Smooth muscle cell (in vitro differentiated cells): ENCODE measurements around the gene TRABD. TPM values are rescaled to one million over a fixed set of nuclear protein-coding genes. Genes with fewer than 3 reads are reported as not detected.

Source experiments
- DNase-seq: peaks from one replicate; lab custom pipeline; 2025; ENCODE audit not compliant: unreplicated experiment; lab: John Stamatoyannopoulos, UW
- H2AFZ ChIP-seq: fragments of 200-600 bp; sonication (generic); 2 replicates; pipeline ENCODE4 v1.6.0; 2016; ENCODE audit warnings: antibody characterized with exemption, low read depth, mild to moderate bottlenecking
- H3F3A ChIP-seq: fragments of 200-600 bp; sonication (generic); 2 replicates; pipeline ENCODE4 v1.6.0; 2017; ENCODE audit warnings: antibody characterized with exemption, low read depth
- H3K27ac ChIP-seq: fragments of 200-600 bp; sonication (generic); 2 replicates; pipeline ENCODE4 v1.5.1; 2016; ENCODE audit warnings: low read depth, mild to moderate bottlenecking
- H3K27me3 ChIP-seq: fragments of 200-600 bp; sonication (generic); 2 replicates; pipeline ENCODE4 v1.6.1; 2016; ENCODE audit warnings: low read depth, mild to moderate bottlenecking
- H3K36me3 ChIP-seq: fragments of 200-600 bp; sonication (generic); 2 replicates; pipeline ENCODE4 v1.5.1; 2016; ENCODE audit warnings: low read depth
- H3K4me1 ChIP-seq: fragments of 200-600 bp; sonication (generic); 2 replicates; pipeline ENCODE4 v1.5.1; 2016; ENCODE audit warnings: low read depth
- H3K4me2 ChIP-seq: fragments of 200-600 bp; sonication (generic); 2 replicates; pipeline ENCODE4 v1.6.0; 2016; ENCODE audit warnings: mild to moderate bottlenecking
- H3K4me3 ChIP-seq: fragments of 200-600 bp; sonication (generic); 2 replicates; pipeline ENCODE4 v1.5.1; 2016; ENCODE audit warnings: mild to moderate bottlenecking
- H3K79me2 ChIP-seq: fragments of 200-600 bp; sonication (generic); 2 replicates; pipeline ENCODE4 v1.6.0; 2016; ENCODE audit warnings: low read depth, mild to moderate bottlenecking
- H3K9ac ChIP-seq: fragments of 200-600 bp; sonication (generic); 2 replicates; pipeline ENCODE4 v1.6.0; 2016; ENCODE audit warnings: low read depth
- H3K9me3 ChIP-seq: fragments of 200-600 bp; sonication (generic); replicated peaks from 2 replicates; pipeline ENCODE4 v1.5.1; 2016; ENCODE audit warnings: low read depth
- H4K20me1 ChIP-seq: fragments of 200-600 bp; sonication (generic); 2 replicates; pipeline ENCODE4 v1.6.0; 2016; ENCODE audit warnings: low read depth
- CTCF ChIP-seq: fragments of 200-600 bp; sonication (generic); IDR thresholded peaks from 2 replicates; pipeline ENCODE4 v1.5.1; 2017; ENCODE audit warnings: borderline replicate concordance, mild to moderate bottlenecking, antibody characterized with exemption; ENCODE audit not compliant: insufficient read depth, poor library complexity, severe bottlenecking
- whole genome bisulfite sequencing: methylation state at CpG from one replicate; pipeline ENCODE4 v1.1.7; 2016; ENCODE audit warnings: low lambda C conversion rate; 5-methylcytosine and 5-hydroxymethylcytosine counted together
- polyA plus RNA-seq: library from polyadenylated mRNA; unstranded; fragments of >200 nt; fragmentation: Nextera tagmentation; extraction: Ambion mirVana; gene quantifications from 2 replicates; pipeline ENCODE4 v1.2.1, GENCODE V29; 2016
- total RNA-seq: library from RNA; depleted of rRNA; stranded (reverse); fragments of >200 nt; gene quantifications from 2 replicates; pipeline ENCODE4 v1.2.3, GENCODE V29; 2014

TRABD gene
- total and polyA plus RNA-seq, 2 experiments from 2014 or later = 17.8 to 58.5 TPM

GRCh38 chr22:50138988-50139387, 46.7 kb upstream of the TRABD start:
- no peak for DNase-seq
- Histone ChIP-seq H3K4me3 (no peak overlapping the region), H3K4me1 (no peaks in the 10 kb centered on the region), H3F3A (peaks cover 4% of the 10 kb centered on the region), H3K79me2 (no peaks in the 10 kb centered on the region), H3K27ac (no peak overlapping the region), H4K20me1 (no peaks in the 10 kb centered on the region), H3K4me2 (no peak overlapping the region), H3K36me3 (no peaks in the 10 kb centered on the region), H3K27me3 (no peaks in the 10 kb centered on the region), H2AFZ (no peak overlapping the region), H3K9ac (no peak overlapping the region), H3K9me3 (no peaks in the 10 kb centered on the region)
- TF ChIP-seq CTCF = no peak
- WGBS = 90% methylated on average over 9 of the region's 9 CpGs

GRCh38 chr22:50139843-50140415, 45.8 kb upstream of the TRABD start:
- H4K20me1 ChIP-seq = no peaks in the 10 kb centered on the region
- no peaks in the 10 kb centered on the region for H3K9me3 ChIP-seq
- peaks cover 4% of the 10 kb centered on the region for H3F3A ChIP-seq
- H3K79me2 ChIP-seq = no peaks in the 10 kb centered on the region
- no peak overlapping the region for H2AFZ ChIP-seq
- TF ChIP-seq CTCF = no peak
- H3K36me3 ChIP-seq = no peaks in the 10 kb centered on the region
- no peaks in the 10 kb centered on the region for H3K27me3 ChIP-seq
- H3K4me2 ChIP-seq = no peak overlapping the region
- H3K4me1 ChIP-seq = no peaks in the 10 kb centered on the region
- no peak overlapping the region for H3K27ac ChIP-seq
- DNase-seq = no peak
- H3K9ac ChIP-seq = no peak overlapping the region
- no peak overlapping the region for H3K4me3 ChIP-seq
- WGBS = 77% methylated on average over 15 of the region's 15 CpGs

- Histone ChIP-seq H3K9me3 (no peaks in the 10 kb centered on the region), H3K36me3 (no peaks in the 10 kb centered on the region), H3K9ac (no peak overlapping the region), H3K27me3 (no peaks in the 10 kb centered on the region), H3K4me1 (no peaks in the 10 kb centered on the region), H3F3A (peaks cover 4% of the 10 kb centered on the region), H2AFZ (no peak overlapping the region), H3K79me2 (no peaks in the 10 kb centered on the region), H3K27ac (no peak overlapping the region), H3K4me3 (no peak overlapping the region), H4K20me1 (no peaks in the 10 kb centered on the region), H3K4me2 (no peak overlapping the region)
- DNase-seq = no peak
- WGBS = 62% methylated on average over 3 of the region's 3 CpGs
- no peak for TF ChIP-seq CTCF
Observed at GRCh38 chr22:50140615-50141014, 45.1 kb upstream of the TRABD start.

- no peaks in the 10 kb centered on the region for H3K9me3 ChIP-seq
- H3K79me2 ChIP-seq = no peaks in the 10 kb centered on the region
- no peaks in the 10 kb centered on the region for H4K20me1 ChIP-seq
- DNase-seq = no peak
- H3F3A ChIP-seq = peaks cover 4% of the 10 kb centered on the region
- H3K36me3 ChIP-seq = no peaks in the 10 kb centered on the region
- no peak overlapping the region for H3K4me2 ChIP-seq
- no peak overlapping the region for H3K4me3 ChIP-seq
- no peak overlapping the region for H3K9ac ChIP-seq
- 96% methylated on average over 6 of the region's 6 CpGs for WGBS
- no peak overlapping the region for H2AFZ ChIP-seq
- TF ChIP-seq CTCF = no peak
- H3K4me1 ChIP-seq = no peaks in the 10 kb centered on the region
- H3K27me3 ChIP-seq = no peaks in the 10 kb centered on the region
- H3K27ac ChIP-seq = no peak overlapping the region
Observed at GRCh38 chr22:50141462-50141861, 44.3 kb upstream of the TRABD start.
